ENCODE results near the gene STAB2.

The STAB2 gene, protein sequence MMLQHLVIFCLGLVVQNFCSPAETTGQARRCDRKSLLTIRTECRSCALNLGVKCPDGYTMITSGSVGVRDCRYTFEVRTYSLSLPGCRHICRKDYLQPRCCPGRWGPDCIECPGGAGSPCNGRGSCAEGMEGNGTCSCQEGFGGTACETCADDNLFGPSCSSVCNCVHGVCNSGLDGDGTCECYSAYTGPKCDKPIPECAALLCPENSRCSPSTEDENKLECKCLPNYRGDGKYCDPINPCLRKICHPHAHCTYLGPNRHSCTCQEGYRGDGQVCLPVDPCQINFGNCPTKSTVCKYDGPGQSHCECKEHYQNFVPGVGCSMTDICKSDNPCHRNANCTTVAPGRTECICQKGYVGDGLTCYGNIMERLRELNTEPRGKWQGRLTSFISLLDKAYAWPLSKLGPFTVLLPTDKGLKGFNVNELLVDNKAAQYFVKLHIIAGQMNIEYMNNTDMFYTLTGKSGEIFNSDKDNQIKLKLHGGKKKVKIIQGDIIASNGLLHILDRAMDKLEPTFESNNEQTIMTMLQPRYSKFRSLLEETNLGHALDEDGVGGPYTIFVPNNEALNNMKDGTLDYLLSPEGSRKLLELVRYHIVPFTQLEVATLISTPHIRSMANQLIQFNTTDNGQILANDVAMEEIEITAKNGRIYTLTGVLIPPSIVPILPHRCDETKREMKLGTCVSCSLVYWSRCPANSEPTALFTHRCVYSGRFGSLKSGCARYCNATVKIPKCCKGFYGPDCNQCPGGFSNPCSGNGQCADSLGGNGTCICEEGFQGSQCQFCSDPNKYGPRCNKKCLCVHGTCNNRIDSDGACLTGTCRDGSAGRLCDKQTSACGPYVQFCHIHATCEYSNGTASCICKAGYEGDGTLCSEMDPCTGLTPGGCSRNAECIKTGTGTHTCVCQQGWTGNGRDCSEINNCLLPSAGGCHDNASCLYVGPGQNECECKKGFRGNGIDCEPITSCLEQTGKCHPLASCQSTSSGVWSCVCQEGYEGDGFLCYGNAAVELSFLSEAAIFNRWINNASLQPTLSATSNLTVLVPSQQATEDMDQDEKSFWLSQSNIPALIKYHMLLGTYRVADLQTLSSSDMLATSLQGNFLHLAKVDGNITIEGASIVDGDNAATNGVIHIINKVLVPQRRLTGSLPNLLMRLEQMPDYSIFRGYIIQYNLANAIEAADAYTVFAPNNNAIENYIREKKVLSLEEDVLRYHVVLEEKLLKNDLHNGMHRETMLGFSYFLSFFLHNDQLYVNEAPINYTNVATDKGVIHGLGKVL (N-terminal part only)

DNA sequence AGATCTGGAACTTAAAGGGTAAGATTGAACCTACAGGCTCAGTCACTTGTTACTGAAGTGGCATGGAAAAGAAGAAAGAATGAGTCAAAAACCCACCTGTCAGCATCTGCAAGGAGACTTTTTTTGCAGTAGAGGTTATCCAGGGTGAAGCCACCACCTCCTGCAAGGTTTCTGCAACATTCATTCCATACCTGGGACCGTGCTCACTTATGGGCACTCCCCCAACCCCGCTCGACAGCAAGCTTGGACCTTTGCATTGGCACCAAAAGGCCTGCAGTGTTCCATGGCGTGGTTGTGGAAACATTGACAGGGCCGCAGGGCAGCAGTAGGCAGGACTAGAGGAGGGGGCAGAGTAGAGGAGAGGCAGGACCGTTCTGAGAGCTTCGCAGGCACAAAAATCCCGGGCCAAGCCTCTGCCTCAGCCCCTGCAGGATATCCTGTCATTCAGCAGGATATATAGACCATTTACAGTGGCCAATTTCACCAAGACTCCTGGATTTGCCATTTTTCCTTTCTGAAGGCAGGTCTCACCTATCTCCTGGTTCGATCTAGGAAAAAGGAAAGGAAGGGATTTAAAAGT, at the start of gene STAB2:
Gene STAB2, plus strand, starts transcription at position 483 of the 580 bp plus-strand sequence. CDS start 204 bp downstream, outside the sequence.
- H3K27me3 ChIP-seq (ENCODE audit: low read depth): peaks cover 13% of the 10 kb centered on the region
- in situ Hi-C loops (cut with MboI; ENCODE audit: low sequenced_read_pairs): no loop called here
- no peak for DNase-seq (ENCODE audit: low spot score in 2 of 2)

DNA sequence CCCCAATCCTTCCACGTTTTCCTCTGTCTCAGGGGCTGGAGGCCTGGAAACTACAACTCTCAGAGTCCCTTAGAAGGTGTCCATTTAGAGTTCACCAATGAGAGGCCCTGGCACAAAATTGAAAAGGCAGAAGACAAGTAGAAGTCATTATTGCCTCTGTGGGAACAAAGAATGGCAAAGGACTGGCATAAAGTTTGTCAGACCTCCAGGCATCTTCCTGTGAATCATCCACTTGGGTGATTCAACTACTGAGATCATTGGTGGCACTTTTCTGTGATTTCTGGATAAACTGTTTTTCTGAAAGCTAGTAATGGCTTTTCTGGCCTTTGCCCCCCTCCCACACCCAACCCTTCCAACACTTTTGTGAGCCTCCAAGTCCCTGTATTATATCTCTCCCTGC, 48.7 kb upstream of the STAB2 start:
- no peak overlapping the region for H3K4me3 ChIP-seq
- H3K27me3 ChIP-seq (ENCODE audit: low read depth): no peaks in the 10 kb centered on the region
- in situ Hi-C loops (cut with MboI; ENCODE audit: low sequenced_read_pairs): no loop called here
- no peaks in the 10 kb centered on the region for H3K36me3 ChIP-seq (replicated peaks)
- no peaks in the 10 kb centered on the region for H3K4me1 ChIP-seq
- no peak for DNase-seq (ENCODE audit: low spot score in 2 of 2)
- H3K9me3 ChIP-seq: no peaks in the 10 kb centered on the region

More for the DNA sequence above, at the start of gene STAB2:
- Histone ChIP-seq H3K4me1 (no peaks in the 10 kb centered on the region), H3K36me3 (replicated peaks) (no peaks in the 10 kb centered on the region), H3K9me3 (no peaks in the 10 kb centered on the region), H3K4me3 (no peak within 1 kb of the TSS)

DNA sequence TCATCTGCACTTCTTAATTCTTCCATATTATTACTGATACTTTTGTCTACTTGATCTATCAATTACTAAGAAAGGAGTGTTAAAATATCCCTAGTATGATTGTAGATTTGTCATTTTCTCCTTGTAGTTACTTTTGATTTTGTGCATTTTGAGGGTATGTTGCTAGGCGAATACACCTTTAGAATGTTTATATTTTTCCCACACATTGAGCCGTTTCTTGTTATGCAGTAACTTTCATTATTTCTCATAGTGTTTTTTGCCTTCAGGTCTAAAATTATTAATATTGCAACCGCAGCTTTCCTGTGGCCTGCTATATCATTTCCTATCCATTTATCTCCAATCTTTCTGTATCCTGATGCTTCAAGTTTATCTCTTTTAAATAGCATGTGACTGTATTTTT, 46.8 kb upstream of the STAB2 start:
- in situ Hi-C loops (cut with MboI; ENCODE audit: low sequenced_read_pairs): loop anchor here (10.0 kb wide), 1 partner anchor 596 kb away; no protein-coding TSS in a partner anchor
- Histone ChIP-seq H3K9me3 (no peaks in the 10 kb centered on the region), H3K4me1 (no peaks in the 10 kb centered on the region), H3K27me3 (ENCODE audit: low read depth) (no peaks in the 10 kb centered on the region), H3K4me3 (no peak overlapping the region), H3K36me3 (replicated peaks) (no peaks in the 10 kb centered on the region)
- no peak for DNase-seq (ENCODE audit: low spot score in 2 of 2)

DNA sequence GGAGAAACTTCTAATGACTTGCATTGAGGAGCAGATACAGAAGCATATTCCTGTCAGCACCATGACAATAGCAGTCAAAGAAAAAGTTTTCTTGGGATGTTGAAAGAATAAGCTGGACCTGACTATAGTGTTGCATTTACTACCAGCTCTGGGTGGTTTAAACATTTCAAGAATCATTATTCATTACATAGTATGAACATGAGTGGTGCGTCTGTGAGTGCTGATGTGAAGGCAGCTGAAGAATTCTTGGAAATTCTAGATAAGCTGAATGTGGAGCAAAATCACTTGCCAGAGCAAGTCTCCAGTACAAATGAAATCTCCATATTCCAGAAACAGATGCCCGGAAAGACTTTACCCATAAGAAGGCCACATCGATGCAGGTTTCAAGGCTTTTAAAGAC, 45.0 kb upstream of the STAB2 start:
- H3K36me3 ChIP-seq (replicated peaks): no peaks in the 10 kb centered on the region
- in situ Hi-C loops (cut with MboI; ENCODE audit: low sequenced_read_pairs): loop anchor here (10.0 kb wide), 1 partner anchor 597 kb away; no protein-coding TSS in a partner anchor
- no peaks in the 10 kb centered on the region for H3K27me3 ChIP-seq (ENCODE audit: low read depth)
- H3K4me3 ChIP-seq: no peak overlapping the region
- H3K4me1 ChIP-seq: no peaks in the 10 kb centered on the region
- DNase-seq (ENCODE audit: low spot score in 2 of 2): no peak
- H3K9me3 ChIP-seq: no peaks in the 10 kb centered on the region

DNA sequence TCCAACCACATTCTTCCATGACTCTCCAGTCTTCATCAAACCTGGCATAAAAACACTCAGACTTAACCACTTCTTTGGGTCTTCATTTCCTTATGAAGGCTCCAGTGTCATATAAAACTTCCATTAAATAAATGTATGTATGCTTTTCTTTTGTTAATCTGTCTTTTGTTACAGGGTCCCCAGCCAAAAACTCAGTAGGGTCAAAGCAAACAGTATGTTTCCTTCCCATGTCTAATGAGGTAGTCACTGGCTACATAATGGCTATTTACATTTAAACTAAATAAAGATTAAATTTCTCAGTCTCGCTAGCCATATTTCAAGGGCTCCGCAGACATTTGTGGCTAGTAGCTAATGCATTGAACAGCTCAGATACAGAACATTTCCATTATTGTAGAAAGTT, 40.1 kb upstream of the STAB2 start:
- Histone ChIP-seq H3K9me3 (no peaks in the 10 kb centered on the region), H3K4me1 (no peaks in the 10 kb centered on the region), H3K36me3 (replicated peaks) (no peaks in the 10 kb centered on the region), H3K27me3 (ENCODE audit: low read depth) (no peaks in the 10 kb centered on the region), H3K4me3 (no peak overlapping the region)
- DNase-seq (ENCODE audit: low spot score in 2 of 2): peak in 1 of 2 experiments; percentile 2
- in situ Hi-C loops (cut with MboI; ENCODE audit: low sequenced_read_pairs): loop anchor here (5.0 to 10.0 kb wide), 2 partner anchors 602 to 665 kb away; no protein-coding TSS in a partner anchor

DNA sequence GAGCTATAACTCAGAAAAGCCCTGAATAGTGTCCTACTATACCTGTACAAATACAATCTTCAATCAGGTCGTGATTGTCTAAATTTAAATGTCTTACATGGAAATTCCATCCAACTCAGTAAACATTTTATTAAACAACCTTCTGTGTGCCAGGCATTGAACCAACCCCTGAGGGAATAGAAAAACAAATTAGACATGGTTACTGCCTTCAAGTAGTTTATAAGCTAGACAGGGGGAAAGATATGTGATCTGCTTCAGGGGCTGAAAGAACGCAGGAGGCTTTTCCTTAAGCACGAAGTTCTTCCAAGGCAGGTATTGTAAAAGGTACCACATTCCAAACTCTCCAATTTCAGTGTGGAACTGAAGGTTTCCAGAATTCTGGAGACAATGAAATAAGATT, 39.7 kb upstream of the STAB2 start:
- no peaks in the 10 kb centered on the region for H3K4me1 ChIP-seq
- no peak overlapping the region for H3K4me3 ChIP-seq
- H3K9me3 ChIP-seq: no peaks in the 10 kb centered on the region
- no peak for DNase-seq (ENCODE audit: low spot score in 2 of 2)
- H3K36me3 ChIP-seq (replicated peaks): no peaks in the 10 kb centered on the region
- no peaks in the 10 kb centered on the region for H3K27me3 ChIP-seq (ENCODE audit: low read depth)
- in situ Hi-C loops (cut with MboI; ENCODE audit: low sequenced_read_pairs): loop anchor here (5.0 to 10.0 kb wide), 2 partner anchors 603 to 665 kb away; no protein-coding TSS in a partner anchor

DNA sequence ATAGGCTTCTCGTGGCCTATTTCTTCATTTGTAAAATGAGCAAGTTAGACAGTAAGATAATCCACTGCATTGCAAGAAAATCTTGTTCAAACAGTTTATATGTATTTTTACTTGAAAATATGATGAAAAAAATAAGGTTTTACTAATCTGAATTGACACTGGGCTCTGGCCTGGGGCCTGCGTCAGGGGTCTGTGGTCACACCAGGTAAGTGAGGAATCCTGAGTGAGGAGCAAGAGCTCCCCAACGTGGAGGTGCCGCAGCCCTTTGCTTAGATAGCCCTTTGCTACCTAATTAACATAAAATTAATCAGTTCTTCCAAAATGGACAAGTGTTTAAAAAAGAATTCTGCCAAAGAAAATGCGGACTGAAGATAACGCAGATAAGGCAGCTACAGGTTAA, 39.1 kb upstream of the STAB2 start:
- DNase-seq (ENCODE audit: low spot score in 2 of 2): no peak
- in situ Hi-C loops (cut with MboI; ENCODE audit: low sequenced_read_pairs): loop anchor here (5.0 to 10.0 kb wide), 2 partner anchors 603 to 666 kb away; no protein-coding TSS in a partner anchor
- no peaks in the 10 kb centered on the region for H3K36me3 ChIP-seq (replicated peaks)
- no peak overlapping the region for H3K4me3 ChIP-seq
- H3K27me3 ChIP-seq (ENCODE audit: low read depth): no peaks in the 10 kb centered on the region
- no peaks in the 10 kb centered on the region for H3K4me1 ChIP-seq
- no peaks in the 10 kb centered on the region for H3K9me3 ChIP-seq

DNA sequence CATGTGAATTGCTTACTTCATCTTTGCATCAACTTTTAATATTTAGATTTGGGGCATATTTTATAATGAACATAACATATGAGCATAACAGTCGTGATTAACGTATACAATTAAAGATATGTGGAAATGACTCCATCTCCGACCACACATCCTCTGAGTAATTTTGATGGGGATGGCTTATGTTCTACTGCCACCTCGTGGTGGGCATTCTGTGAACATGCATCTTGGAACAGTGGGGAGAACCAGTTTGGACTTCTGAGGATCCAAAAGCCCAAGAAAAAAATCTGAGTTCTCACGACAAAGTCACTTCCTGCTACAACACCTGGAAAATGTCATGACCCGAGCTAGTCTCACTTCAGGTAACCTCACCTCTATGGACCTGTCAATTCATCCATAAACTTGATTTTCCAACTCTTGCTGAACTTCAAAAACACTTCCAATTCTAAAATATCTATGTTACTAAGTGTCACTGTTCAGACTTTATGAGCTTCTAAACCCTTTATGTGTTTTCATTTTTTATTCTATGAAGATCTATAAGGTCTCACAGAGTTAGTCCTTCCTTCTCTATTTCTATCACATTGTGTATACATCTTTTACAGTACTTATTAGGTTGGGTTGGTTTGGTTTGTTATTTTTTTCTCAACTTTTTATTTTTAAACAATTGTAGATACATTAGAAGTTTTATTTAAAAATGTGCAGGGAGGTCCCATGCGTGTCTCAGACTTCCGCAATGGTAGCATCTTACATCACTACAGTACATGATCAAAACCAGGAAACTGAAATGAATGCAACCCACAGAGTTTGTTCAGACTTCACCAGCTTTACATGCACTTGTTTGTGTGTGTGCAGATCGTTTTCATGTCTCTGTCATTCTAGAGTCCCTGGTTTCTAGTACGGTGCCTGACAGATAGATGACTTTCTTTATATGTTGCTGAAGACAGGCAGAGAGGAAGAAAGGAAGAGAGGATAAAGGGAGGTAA, 38.2 kb upstream of the STAB2 start:
- peak; percentile 41 to 75 for DNase-seq (ENCODE audit: low spot score in 2 of 2)
- Histone ChIP-seq H3K4me3 (no peak overlapping the region), H3K27me3 (ENCODE audit: low read depth) (no peaks in the 10 kb centered on the region), H3K4me1 (no peaks in the 10 kb centered on the region), H3K36me3 (replicated peaks) (no peaks in the 10 kb centered on the region), H3K9me3 (no peaks in the 10 kb centered on the region)
- in situ Hi-C loops (cut with MboI; ENCODE audit: low sequenced_read_pairs): loop anchor here (5.0 to 10.0 kb wide), 2 partner anchors 604 to 667 kb away; no protein-coding TSS in a partner anchor

DNA sequence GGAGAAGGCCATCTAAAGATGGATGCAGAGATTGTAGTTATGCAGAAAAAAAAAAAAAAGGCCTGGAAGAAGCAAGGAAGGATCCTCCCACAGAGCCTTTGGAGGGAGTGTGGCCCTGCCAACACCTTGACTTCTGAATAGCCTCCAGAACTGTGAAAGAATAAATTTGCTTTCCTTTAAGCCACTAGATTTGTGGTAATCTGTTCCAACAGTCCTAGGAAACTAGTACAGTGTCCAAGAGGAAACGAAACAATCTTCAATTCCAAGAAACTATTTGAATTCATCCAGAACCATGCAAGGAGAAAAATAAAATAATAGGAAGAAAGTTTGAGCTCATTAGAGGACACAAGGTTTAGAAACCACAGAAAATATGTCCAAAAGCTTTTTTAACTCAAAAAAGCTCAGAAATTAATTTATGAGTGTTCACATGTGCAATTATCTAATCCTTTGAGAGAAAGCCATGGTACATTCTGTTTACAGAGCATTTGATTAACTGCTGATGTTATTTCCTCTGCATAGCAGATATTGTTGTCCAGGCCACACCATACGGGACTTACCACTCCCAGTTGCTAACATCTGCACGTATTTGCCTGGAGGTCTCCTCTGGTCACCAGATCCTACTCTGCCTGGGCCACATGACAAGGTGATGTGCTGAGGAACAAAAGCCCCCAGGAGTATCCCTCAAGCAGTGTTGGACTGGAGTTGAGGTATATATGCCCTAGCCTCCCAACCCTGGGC, 30.0 kb upstream of the STAB2 start:
- Histone ChIP-seq H3K4me1 (no peaks in the 10 kb centered on the region), H3K4me3 (no peak overlapping the region), H3K27me3 (ENCODE audit: low read depth) (peaks cover 2% of the 10 kb centered on the region; the same call in 1 of the 2 replicates), H3K36me3 (replicated peaks) (no peaks in the 10 kb centered on the region), H3K9me3 (no peaks in the 10 kb centered on the region)
- in situ Hi-C loops (cut with MboI; ENCODE audit: low sequenced_read_pairs): no loop called here
- no peak for DNase-seq (ENCODE audit: low spot score in 2 of 2)

DNA sequence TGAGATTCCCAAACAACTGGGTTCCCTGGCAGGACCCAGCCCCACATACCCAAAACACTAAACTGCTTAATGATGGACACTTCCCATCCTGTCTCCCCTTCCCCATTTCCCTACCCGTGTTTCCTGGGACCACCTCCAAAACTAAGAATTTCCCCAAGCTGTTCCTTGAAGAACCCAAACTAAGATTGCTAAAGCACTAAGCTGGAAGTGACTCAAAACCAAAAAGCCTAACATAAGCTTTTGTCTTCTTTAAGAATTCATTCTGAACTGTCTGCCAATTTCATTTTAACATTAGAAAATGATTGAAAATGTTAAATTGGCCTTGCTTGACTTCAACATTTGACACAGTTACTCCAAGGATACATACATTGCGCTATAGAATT, 29.5 kb upstream of the STAB2 start:
- in situ Hi-C loops (cut with MboI; ENCODE audit: low sequenced_read_pairs): no loop called here
- H3K27me3 ChIP-seq (ENCODE audit: low read depth): peaks cover 2% of the 10 kb centered on the region; the same call in 1 of the 2 replicates

DNA sequence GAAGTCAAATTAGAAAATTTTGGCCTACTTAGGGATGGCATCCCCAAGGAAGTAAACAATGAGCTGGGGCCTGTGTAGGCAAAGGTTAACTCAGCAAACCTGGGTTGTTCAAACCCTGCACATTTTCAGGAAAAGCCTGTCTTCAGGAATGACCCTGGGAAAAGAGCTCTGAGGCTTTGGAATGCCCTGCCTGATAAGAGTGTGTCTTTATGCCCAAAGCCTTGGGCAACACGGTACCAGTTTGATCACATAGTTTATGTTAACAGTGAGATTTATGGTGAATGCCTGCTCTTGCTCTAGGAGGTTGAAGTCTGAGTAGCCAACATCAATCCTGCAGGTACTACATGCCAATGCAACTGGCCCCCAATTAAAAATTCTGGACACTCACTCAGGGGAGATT, 28.2 kb upstream of the STAB2 start:
- no peak for DNase-seq (ENCODE audit: low spot score in 2 of 2)
- no peak overlapping the region for H3K4me3 ChIP-seq
- peaks cover 2% of the 10 kb centered on the region; the same call in 1 of the 2 replicates for H3K27me3 ChIP-seq (ENCODE audit: low read depth)
- no peaks in the 10 kb centered on the region for H3K36me3 ChIP-seq (replicated peaks)
- H3K4me1 ChIP-seq: no peaks in the 10 kb centered on the region
- no peaks in the 10 kb centered on the region for H3K9me3 ChIP-seq
- in situ Hi-C loops (cut with MboI; ENCODE audit: low sequenced_read_pairs): no loop called here

More for the DNA sequence above, 29.5 kb upstream of the STAB2 start:
- DNase-seq (ENCODE audit: low spot score in 2 of 2): no peak
- H3K4me3 ChIP-seq: no peak overlapping the region
- no peaks in the 10 kb centered on the region for H3K4me1 ChIP-seq
- H3K36me3 ChIP-seq (replicated peaks): no peaks in the 10 kb centered on the region
- no peaks in the 10 kb centered on the region for H3K9me3 ChIP-seq
